ENCODE measurements around the gene MAP3K1. TPM values are rescaled to one million over a fixed set of nuclear protein-coding genes. Genes with fewer than 3 reads are reported as not detected.

MAP3K1 gene
- total RNA-seq, 1 experiment from 2014 or later, result 5.1 TPM

- DNase-seq (ENCODE audit: extremely low read depth, low read depth), result no peak
Measured at GRCh38 chr5:56900395-56900794, 85.0 kb downstream of the MAP3K1 start.

- DNase-seq (ENCODE audit: extremely low read depth, low read depth), result peak; percentile 51
Measured at GRCh38 chr5:56900858-56901578, 85.7 kb downstream of the MAP3K1 start.

GRCh38 chr5:56908942-56909293, 93.6 kb downstream of the MAP3K1 start:
- DNase-seq (ENCODE audit: extremely low read depth, low read depth), result no peak

GRCh38 chr5:56909294-56910209, 94.2 kb downstream of the MAP3K1 start, which contains the start of gene SETD9:
TSS of gene SETD9 (plus strand) at chr5:56909596. CDS start at chr5:56909646, 50 bp downstream.
- DNase-seq (ENCODE audit: extremely low read depth, low read depth), result peak; percentile 96

GRCh38 chr5:56910210-56910965, 95.0 kb downstream of the MAP3K1 start:
- peak; percentile 35 for DNase-seq (ENCODE audit: extremely low read depth, low read depth)

- no peak for DNase-seq (ENCODE audit: extremely low read depth, low read depth)
Measured at GRCh38 chr5:56913766-56914165, 98.4 kb downstream of the MAP3K1 start.

- no peak for DNase-seq (ENCODE audit: extremely low read depth, low read depth)
Measured at GRCh38 chr5:56914678-56915077, 99.3 kb downstream of the MAP3K1 start.

- no peak for DNase-seq (ENCODE audit: extremely low read depth, low read depth)
Measured at GRCh38 chr5:56917534-56917933, 102.2 kb downstream of the MAP3K1 start.

GRCh38 chr5:56918054-56918453, 102.7 kb downstream of the MAP3K1 start:
- DNase-seq (ENCODE audit: extremely low read depth, low read depth), result no peak

GRCh38 chr5:56919942-56920662, 104.8 kb downstream of the MAP3K1 start:
- DNase-seq (ENCODE audit: extremely low read depth, low read depth), result no peak

GRCh38 chr5:56922922-56923321, 107.6 kb downstream of the MAP3K1 start:
- DNase-seq (ENCODE audit: extremely low read depth, low read depth), result no peak

- no peak for DNase-seq (ENCODE audit: extremely low read depth, low read depth)
Measured at GRCh38 chr5:56934325-56934724, 119.0 kb downstream of the MAP3K1 start.

GRCh38 chr5:56938858-56939257, 123.5 kb downstream of the MAP3K1 start:
- DNase-seq (ENCODE audit: extremely low read depth, low read depth), result no peak

GRCh38 chr5:56941981-56942380, 126.6 kb downstream of the MAP3K1 start:
- no peak for DNase-seq (ENCODE audit: extremely low read depth, low read depth)

Other genes with a start within 250 kb of the MAP3K1 start
- gene SETD9, start 94.0 kb downstream of the MAP3K1 start, total RNA-seq (2014; rRNA removed; shearing (Covaris generic)), result 8.9 and 9.9 TPM in 2 replicates
- 28.7 and 32.0 TPM in 2 replicates for gene MIER3, start 136.6 kb downstream of the MAP3K1 start, total RNA-seq (2014; rRNA removed; shearing (Covaris generic))

Measured in NCI-H460 (cell line).